GM21447 (cell line): ENCODE measurements around the gene BAIAP2.

ENCODE experiments used
- ATAC-seq: cut with Tn5 transposase; IDR thresholded peaks from one replicate; pipeline ENCODE4 v1.9.1; 2021; ENCODE audit not compliant: unreplicated experiment

BAIAP2 gene

GRCh38 chr17:81084680-81085419, 49.9 kb downstream of the BAIAP2 start:
- no peak for ATAC-seq

GRCh38 chr17:81085420-81085911, 50.5 kb downstream of the BAIAP2 start:
- no peak for ATAC-seq

GRCh38 chr17:81086789-81087551, 52.0 kb downstream of the BAIAP2 start:
- no peak for ATAC-seq

GRCh38 chr17:81090361-81091136, 55.6 kb downstream of the BAIAP2 start:
- ATAC-seq = no peak

- ATAC-seq = no peak
Measured at GRCh38 chr17:81091154-81091553, 56.2 kb downstream of the BAIAP2 start.

GRCh38 chr17:81091774-81092517, 57.0 kb downstream of the BAIAP2 start:
- no peak for ATAC-seq

- ATAC-seq = no peak
Measured at GRCh38 chr17:81092518-81093095, 57.7 kb downstream of the BAIAP2 start.

GRCh38 chr17:81093619-81094508, 58.9 kb downstream of the BAIAP2 start:
- no peak for ATAC-seq

- no peak for ATAC-seq
Measured at GRCh38 chr17:81094509-81095382, 59.8 kb downstream of the BAIAP2 start.

GRCh38 chr17:81095383-81095762, 60.4 kb downstream of the BAIAP2 start:
- no peak for ATAC-seq

GRCh38 chr17:81096741-81097133, 61.8 kb downstream of the BAIAP2 start:
- ATAC-seq = no peak

- ATAC-seq = no peak
Measured at GRCh38 chr17:81097134-81097942, 62.4 kb downstream of the BAIAP2 start.

GRCh38 chr17:81097943-81098308, 63.0 kb downstream of the BAIAP2 start:
- ATAC-seq = no peak

- ATAC-seq = no peak
Measured at GRCh38 chr17:81099888-81100287, 64.9 kb downstream of the BAIAP2 start.

GRCh38 chr17:81100668-81101067, 65.7 kb downstream of the BAIAP2 start:
- ATAC-seq = no peak

- peak; percentile 65 for ATAC-seq
Measured at GRCh38 chr17:81101614-81102306, 66.8 kb downstream of the BAIAP2 start.

GRCh38 chr17:81102352-81102751, 67.4 kb downstream of the BAIAP2 start:
- no peak for ATAC-seq
